Hematopoietic multipotent progenitor cell (in vitro differentiated cells): Measurements from ENCODE around the gene STIM1. TPM values are rescaled to one million over a fixed set of nuclear protein-coding genes. Genes with fewer than 3 reads are reported as not detected.
A peak's percentile ranks its signal among the peaks of the same experiment; 100 is the strongest.
"Not testable (repeated sequence)": the region's sequence is repeated elsewhere in the genome, so short reads cannot be mapped to it uniquely, and the experiment has no call there.

Experiments used
- DNase-seq, 3 donors: peaks; one replicate each; pipeline ENCODE4 v3.0.0-alpha.2; 2011 to 2015; ENCODE audit warnings: low read depth in 2 of 3, low spot score in 2 of 3
- total RNA-seq: library from RNA; depleted of rRNA; stranded (reverse); fragments of >200 nt; gene quantifications from one replicate; pipeline ENCODE4 v1.2.3, GENCODE V29; 2012

The STIM1 gene
- total RNA-seq, 1 donor = 80.2 TPM

GRCh38 chr11:3969613-3970012 is 114.1 kb downstream of the STIM1 start:
- DNase-seq = peak in 1 of 3 donors; percentile 39

- DNase-seq = no peak
Observed at GRCh38 chr11:3970108-3970507, 114.6 kb downstream of the STIM1 start.

- DNase-seq = peak in 1 of 3 donors; percentile 51
Observed at GRCh38 chr11:3971756-3972404, 116.4 kb downstream of the STIM1 start.

- no peak for DNase-seq
Observed at GRCh38 chr11:3972431-3972830, 117.0 kb downstream of the STIM1 start.

GRCh38 chr11:3977078-3977477 is 121.6 kb downstream of the STIM1 start:
- no peak for DNase-seq

GRCh38 chr11:3981084-3981633 is 125.7 kb downstream of the STIM1 start:
- DNase-seq = no peak

GRCh38 chr11:3982431-3982830 is 127.0 kb downstream of the STIM1 start:
- no peak for DNase-seq

- DNase-seq = no peak
Observed at GRCh38 chr11:3983101-3983500, 127.6 kb downstream of the STIM1 start.

- DNase-seq = peak in 2 of 3 donors; percentile 62 to 79
Observed at GRCh38 chr11:3984896-3985295, 129.4 kb downstream of the STIM1 start.

GRCh38 chr11:3985631-3986030 is 130.2 kb downstream of the STIM1 start:
- DNase-seq = no peak

GRCh38 chr11:3986301-3986700 is 130.8 kb downstream of the STIM1 start:
- DNase-seq = no peak

GRCh38 chr11:3989276-3989920 is 133.9 kb downstream of the STIM1 start:
- no peak for DNase-seq

GRCh38 chr11:3989921-3990290 is 134.4 kb downstream of the STIM1 start:
- peak in 1 of 3 donors; percentile 44 for DNase-seq

- no peak for DNase-seq
Observed at GRCh38 chr11:3990406-3990805, 134.9 kb downstream of the STIM1 start.

GRCh38 chr11:3992964-3993363 is 137.5 kb downstream of the STIM1 start:
- no peak for DNase-seq

GRCh38 chr11:3994030-3994640 is 138.7 kb downstream of the STIM1 start:
- peak in 2 of 3 donors; percentile 21 to 51 for DNase-seq

- DNase-seq = no peak
Observed at GRCh38 chr11:3995307-3995706, 139.8 kb downstream of the STIM1 start.

GRCh38 chr11:3995949-3996554 is 140.6 kb downstream of the STIM1 start:
- DNase-seq = peak in 2 of 3 donors; percentile 66 to 74

GRCh38 chr11:3996651-3997050 is 141.2 kb downstream of the STIM1 start:
- no peak for DNase-seq

- DNase-seq = not testable (repeated sequence)
Observed at GRCh38 chr11:4004753-4005152, 149.3 kb downstream of the STIM1 start.

GRCh38 chr11:4006946-4007680 is 151.6 kb downstream of the STIM1 start:
- DNase-seq = no peak
